Heart left ventricle (tissue), 16 donors: ENCODE data around the gene SHROOM3. TPM values are rescaled to one million over a fixed set of nuclear protein-coding genes. Genes with fewer than 3 reads are reported as not detected.

Experiments used
- ATAC-seq, 4 donors: fragments of 200-7000 bp; cut with Tn5 transposase; one replicate each; pipeline ENCODE4 v1.9.1; 2020 to 2022; ENCODE audit warnings: moderate library complexity in 4 of 4, mild to moderate bottlenecking in 3 of 4, moderate number of reproducible peaks in 1 of 4
- DNase-seq, 5 donors: peaks; one replicate each; pipeline ENCODE4 v3.0.0-alpha.2; 2020
- H3K27ac ChIP-seq, 12 donors: fragments of 200-600 bp; sonication (generic) in 4 of 12; one replicate each; pipeline versions ENCODE4 v1.5.0 to v1.8.0; 2016 to 2022; ENCODE audit warnings: mild to moderate bottlenecking in 2 of 12
- H3K27me3 ChIP-seq, 9 donors: fragments of 200-600 bp; sonication (generic) in 2 of 9; one replicate each; pipeline versions ENCODE4 v1.5.1 to v1.8.0; 2016 to 2022; ENCODE audit warnings: mild to moderate bottlenecking in 3 of 9
- H3K36me3 ChIP-seq, 9 donors: fragments of 200-600 bp; sonication (generic) in 2 of 9; one replicate each; pipeline versions ENCODE4 v1.5.0 to v1.8.0; 2018 to 2022; ENCODE audit warnings: mild to moderate bottlenecking in 2 of 9
- H3K4me1 ChIP-seq, 12 donors: fragments of 200-600 bp; sonication (generic) in 4 of 12; one replicate each; pipeline versions ENCODE4 v1.5.0 to v1.8.0; 2016 to 2022; ENCODE audit warnings: mild to moderate bottlenecking in 3 of 12
- H3K4me3 ChIP-seq, 12 donors: fragments of 200-600 bp; sonication (generic) in 4 of 12; one replicate each; pipeline versions ENCODE4 v1.5.0 to v1.8.0; 2017 to 2022; ENCODE audit warnings: mild to moderate bottlenecking in 9 of 12, moderate library complexity in 4 of 12
- H3K9me3 ChIP-seq, 12 donors: fragments of 200-600 bp; sonication (generic) in 4 of 12; one replicate each; pipeline versions ENCODE4 v1.5.0 to v1.8.0; 2016 to 2022; ENCODE audit warnings: mild to moderate bottlenecking in 1 of 12
- CTCF ChIP-seq, 12 donors: fragments of 200-600 bp; sonication (generic) in 4 of 12; IDR thresholded peaks; one replicate each; pipeline versions ENCODE4 v1.5.0 to v1.8.0; 2018 to 2022; ENCODE audit warnings: antibody characterized with exemption in 12 of 12, mild to moderate bottlenecking in 5 of 12
- POLR2A ChIP-seq, 2 donors: fragments of 450-650 bp; IDR thresholded peaks; one replicate each; pipeline ENCODE4 v1.6.1; 2017; ENCODE audit warnings: antibody characterized with exemption in 2 of 2, mild to moderate bottlenecking in 2 of 2, moderate library complexity in 2 of 2
- WGBS, 4 donors: extraction: QIAGEN DNeasy Blood & Tissue Kit in 2 of 4; methylation state at CpG; one replicate each; pipeline versions ENCODE4 v1.1.5 to v1.1.7; 2013 to 2018; 5-methylcytosine and 5-hydroxymethylcytosine counted together
- intact Hi-C, 10 donors: fragments of 100-400 bp; cut with DNase I; formaldehyde crosslinking; loops; one replicate each; pipeline versions ENCODE4 v1.11.1 to v1.14.2; 2022
- polyA plus RNA-seq, 2 donors: library from polyadenylated mRNA; stranded (reverse); fragments of 200-250 nt; gene quantifications; one replicate each; pipeline ENCODE4 v1.2.3, GENCODE V29; 2013
- total RNA-seq, 9 donors: library from RNA; depleted of rRNA in 2 of 9; stranded (reverse); fragments of >200 nt in 2 of 9; fragmentation: NEBNext Ultra II Directional in 3 of 9; extraction: Animal tissue kit (Norgen Biotek cat#: 25700) in 3 of 9; gene quantifications; one replicate each; pipeline versions ENCODE4 v1.1.0 to v1.2.4, GENCODE V29; 2016 to 2023
- donor health status: ischemic (EF 13 %, LVEDD 7.1; RV severe dilation, severe dysfunction).
- donor health status: healthy with polysubstance abuse.
- donor health status: DM: no; HTN: yes; CAD: no.
- donor health status: DM: no; HTN: no; CAD: no.
- donor health status: ischemic (EF 25% LVEDD 6.9; RV normal size, moderate dysfunction).
- donor health status: ischemic (EF 25% LVEDD 5.7; RV mildly dilated, moderate dysfunction).
- donor health status: healthy.
- donor health status: DM: yes; HTN: yes; CAD: no.
- donor health status: ischemic (EF 35%, LVEDD 5.7; RV mildly dilated, moderate dysfunction).
- donor health status: nonischemic (EF 11% LVEDD 7.7; RV severe dilation, severe dysfunction).
- donor health status: DM: yes; HTN: yes; CAD: no.
- donor health status: PGD.
- donor health status: ischemic (EF 29% LVEDD 5.4; RV normal size, mild dysfunction).
- donor health status: nonischemic (EF 23%, LVEDD 6.1; RV moderate dilation, normal function).

Gene SHROOM3
- total and polyA plus RNA-seq, 11 donors, result 4.6 to 38.5 (median 20.3) TPM

- H3K27ac ChIP-seq, result no peak overlapping the region
- 86 to 92% (median 90%) methylated on average over 2 of the region's 2 CpGs for WGBS, 4 donors
- no peaks in the 10 kb centered on the region for H3K9me3 ChIP-seq
- TF ChIP-seq POLR2A (IDR thresholded peaks at IDR 0.05), result no peak
- no peak for TF ChIP-seq CTCF (IDR thresholded peaks at IDR 0.05)
- H3K4me3 ChIP-seq, result no peak overlapping the region
- H3K36me3 ChIP-seq, result no peaks in the 10 kb centered on the region
- no peak for ATAC-seq
- no peak for DNase-seq
- no peaks in the 10 kb centered on the region for H3K27me3 ChIP-seq
- intact Hi-C loops, result no loop called here
- H3K4me1 ChIP-seq, result peaks cover 0 to 2% (median 0%) of the 10 kb centered on the region in 12 donors
These were observed 206.7 kb downstream of the SHROOM3 start for GRCh38 chr4:76641758-76642157.

- H3K4me1 ChIP-seq, result peaks cover 0 to 2% (median 0%) of the 10 kb centered on the region in 12 donors
- TF ChIP-seq CTCF (IDR thresholded peaks at IDR 0.05), result no peak
- no peak for TF ChIP-seq POLR2A (IDR thresholded peaks at IDR 0.05)
- 67 to 81% (median 73%) methylated on average over 8 of the region's 8 CpGs for WGBS, 4 donors
- no peak overlapping the region for H3K4me3 ChIP-seq
- no peak overlapping the region for H3K27ac ChIP-seq
- no peaks in the 10 kb centered on the region for H3K36me3 ChIP-seq
- H3K27me3 ChIP-seq, result no peaks in the 10 kb centered on the region
- no peak for ATAC-seq
- no peak for DNase-seq
- intact Hi-C loops, result no loop called here
- H3K9me3 ChIP-seq, result no peaks in the 10 kb centered on the region
These were observed 209.9 kb downstream of the SHROOM3 start for GRCh38 chr4:76644831-76645485.

- H3K27ac ChIP-seq, result no peak overlapping the region
These were observed 214.1 kb downstream of the SHROOM3 start for GRCh38 chr4:76649086-76649485.

GRCh38 chr4:76651616-76652015, 216.6 kb downstream of the SHROOM3 start:
- Histone ChIP-seq H3K27ac (no peak overlapping the region), H3K4me3 (no peak overlapping the region), H3K9me3 (no peaks in the 10 kb centered on the region), H3K4me1 (peaks cover 0 to 19% (median 5%) of the 10 kb centered on the region in 12 donors), H3K27me3 (no peaks in the 10 kb centered on the region), H3K36me3 (no peaks in the 10 kb centered on the region)
- WGBS, 4 donors, result 85 to 92% (median 90%) methylated on average over 2 of the region's 2 CpGs
- DNase-seq (no peak), ATAC-seq (no peak)
- intact Hi-C loops, result loop anchor here in 3 of 10 donors (10.0 kb wide), 2 partner anchors 127 to 137 kb away; no protein-coding TSS in a partner anchor
- TF ChIP-seq POLR2A (IDR thresholded peaks at IDR 0.05) (no peak), CTCF (IDR thresholded peaks at IDR 0.05) (no peak)

More at GRCh38 chr4:76649086-76649485, 214.1 kb downstream of the SHROOM3 start:
- no peak for DNase-seq
- WGBS, 4 donors, result 86 to 100% (median 94%) methylated on average over 1 of the region's 1 CpG
- Histone ChIP-seq H3K4me1 (no peaks in the 10 kb centered on the region), H3K9me3 (no peaks in the 10 kb centered on the region), H3K36me3 (no peaks in the 10 kb centered on the region), H3K4me3 (no peak overlapping the region), H3K27me3 (no peaks in the 10 kb centered on the region)
- no peak for ATAC-seq
- TF ChIP-seq CTCF (IDR thresholded peaks at IDR 0.05), result no peak
- TF ChIP-seq POLR2A (IDR thresholded peaks at IDR 0.05), result no peak
- intact Hi-C loops, result no loop called here
